ENCODE results near the gene KISS1.

KISS1 gene

DNA sequence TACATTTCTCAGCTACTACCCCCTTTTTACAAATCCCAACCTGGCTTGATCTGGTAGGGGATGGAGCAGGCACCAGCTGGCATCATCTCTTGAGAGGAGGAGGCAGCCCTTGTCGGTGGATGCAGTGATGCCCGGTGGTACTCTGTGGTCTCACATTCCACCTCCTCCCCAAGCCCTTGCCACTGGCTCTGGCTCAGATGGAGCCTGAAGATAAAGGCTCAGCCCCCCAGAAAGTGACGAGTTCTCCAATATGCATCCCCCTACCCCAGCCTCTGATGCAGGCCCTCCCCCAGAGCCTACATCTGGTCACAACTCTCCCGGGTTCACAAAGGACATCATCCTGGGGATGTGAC, 21.3 kb upstream of the KISS1 start:
- DNase-seq (ENCODE audit: low spot score), result no peak

DNA sequence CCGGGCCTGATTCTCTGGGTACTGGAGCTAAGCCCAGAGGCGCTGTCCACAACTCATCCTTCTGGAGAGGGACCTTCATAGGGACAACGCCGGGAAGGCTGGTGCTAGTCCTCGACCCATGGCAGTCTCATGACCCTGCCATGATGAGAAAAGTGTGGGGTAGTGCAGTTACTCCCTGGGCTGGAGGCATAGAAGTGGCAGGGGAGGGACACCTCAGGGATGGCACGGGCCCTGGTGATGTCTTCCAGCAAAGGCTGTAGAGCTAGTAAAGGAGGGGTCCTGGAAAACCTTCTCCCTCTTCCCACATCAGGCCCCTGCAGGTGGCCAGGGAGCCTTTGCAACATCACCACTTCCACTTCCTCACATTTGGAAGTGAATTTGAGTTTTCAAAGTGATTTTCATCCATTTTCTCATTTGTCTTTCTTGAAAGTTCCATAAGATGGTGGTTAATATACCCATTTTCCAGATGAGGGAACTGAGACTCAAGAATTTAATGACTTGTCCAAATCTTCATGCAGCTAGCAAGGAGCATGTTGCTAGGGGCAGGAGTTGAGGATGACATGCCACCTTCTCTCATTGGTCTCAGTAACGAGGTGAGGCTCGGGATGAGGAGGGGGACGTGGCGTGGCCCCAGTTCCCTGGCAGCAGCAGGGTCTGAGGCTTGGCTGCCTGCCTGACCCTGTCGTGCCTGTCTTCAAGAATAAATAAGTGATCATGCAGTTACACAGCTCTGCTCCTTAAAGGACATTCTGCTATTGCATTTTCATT, 20.8 kb upstream of the KISS1 start:
- DNase-seq (ENCODE audit: low spot score), result no peak

DNA sequence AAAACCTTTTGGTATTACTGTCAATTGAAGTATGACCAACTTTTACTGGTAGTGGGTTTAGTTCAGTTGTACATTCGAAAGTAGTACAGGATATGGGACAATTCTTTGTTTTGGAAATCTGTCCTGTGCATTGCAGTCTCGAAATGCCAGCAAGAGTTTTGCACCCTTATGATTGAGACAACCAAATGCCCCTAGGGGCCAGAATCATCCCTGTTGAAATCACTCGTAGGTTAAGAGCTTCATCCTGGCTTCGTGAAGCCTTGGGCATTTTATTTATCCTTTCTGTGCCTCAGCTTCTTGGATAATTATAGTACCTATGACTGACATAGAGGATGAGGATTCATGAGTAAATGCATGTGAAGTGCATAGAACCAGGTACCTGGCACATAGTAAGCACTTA, 19.9 kb upstream of the KISS1 start:
- no peak for DNase-seq (ENCODE audit: low spot score)

DNA sequence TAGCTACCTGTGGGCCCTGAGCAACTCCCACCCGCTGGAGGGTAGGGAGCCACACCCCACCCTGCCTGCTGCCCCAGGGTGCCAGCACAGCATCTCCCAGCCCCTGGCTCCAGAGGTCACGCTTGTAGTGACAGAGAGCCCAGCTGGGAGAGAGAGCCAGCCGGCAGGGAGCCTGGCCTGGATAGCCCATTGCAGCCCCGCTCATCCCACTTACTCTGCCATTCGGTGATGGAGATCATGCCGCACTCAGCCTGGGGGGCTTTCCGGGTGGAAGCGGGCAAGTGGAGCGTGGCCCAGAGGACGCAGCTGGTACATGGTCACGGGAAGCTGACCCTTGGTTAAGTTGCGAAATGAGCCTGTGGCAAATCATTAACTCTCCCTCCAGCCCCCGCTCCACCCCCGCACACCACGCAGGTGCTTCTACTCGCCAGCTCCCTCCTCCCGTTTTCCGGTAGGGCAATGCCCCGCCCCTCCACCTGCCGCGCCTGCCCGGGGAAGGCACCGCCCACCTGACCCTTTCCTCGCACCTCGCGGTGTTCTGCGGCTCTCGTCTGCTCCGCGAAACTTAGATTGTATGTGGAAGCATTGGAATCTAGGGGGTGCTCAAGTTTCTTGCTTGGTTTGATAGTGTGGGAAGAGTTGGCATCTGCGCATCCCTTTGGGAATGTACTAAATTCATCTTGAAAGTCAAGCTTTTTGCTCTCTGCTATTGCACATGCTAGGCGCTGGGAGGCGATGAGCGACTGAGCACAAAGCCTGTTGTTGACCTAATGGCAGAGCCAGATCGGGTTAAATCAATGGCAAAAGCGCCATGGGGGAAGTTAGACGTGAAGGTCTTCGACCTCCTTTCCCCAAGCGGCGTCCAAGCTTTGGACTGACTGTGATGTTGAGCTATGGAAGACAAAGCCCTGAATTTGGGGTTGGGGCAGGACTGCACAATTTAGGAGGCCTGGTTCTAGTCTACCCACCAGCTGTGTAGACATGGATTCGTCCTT, 17.7 kb upstream of the KISS1 start, which contains the start of gene GOLT1A:
TSS of gene GOLT1A (minus strand) at position 321 of the 995 bp plus-strand sequence. CDS start at position 239, 82 bp downstream.
- DNase-seq (ENCODE audit: low spot score), result peak; percentile 67

DNA sequence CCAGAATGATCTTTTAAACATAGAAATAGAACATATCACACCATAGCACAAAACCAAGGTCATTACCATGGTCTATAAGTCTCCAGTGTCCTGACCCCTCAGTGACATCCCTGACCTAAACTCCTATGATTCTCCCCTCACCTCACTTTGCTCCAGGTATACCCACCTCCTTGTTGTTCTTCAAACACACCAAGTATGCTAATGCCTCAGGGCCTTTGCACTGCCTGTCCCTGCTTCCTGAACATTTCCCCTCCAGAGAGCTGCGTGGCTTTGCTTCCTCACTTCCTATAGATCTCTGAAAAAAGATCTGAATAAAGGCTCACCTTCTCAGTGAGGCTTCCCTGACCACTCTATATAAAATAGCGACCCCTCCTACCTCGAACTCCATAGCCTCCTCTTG, 16.4 kb upstream of the KISS1 start:
- no peak for DNase-seq (ENCODE audit: low spot score)

DNA sequence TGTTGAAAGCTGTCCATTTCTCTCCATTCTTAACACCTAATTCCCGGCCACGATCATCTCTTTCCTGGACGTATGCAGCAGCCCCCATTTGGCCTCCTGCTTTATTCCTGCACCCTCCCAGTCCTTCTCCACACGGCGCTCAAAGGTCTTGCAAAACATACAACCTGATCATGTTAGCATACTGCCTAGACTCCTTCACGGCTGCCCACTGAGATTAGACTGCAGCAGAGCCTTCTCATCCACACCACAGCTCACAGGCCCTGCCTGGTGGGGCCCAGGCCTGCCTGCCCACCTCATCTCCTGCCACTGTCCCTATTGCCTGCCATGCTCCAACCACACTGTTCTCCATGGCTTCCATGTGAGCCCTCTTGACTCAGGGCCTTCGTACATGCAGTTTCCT, 14.8 kb upstream of the KISS1 start:
- DNase-seq (ENCODE audit: low spot score), result no peak

DNA sequence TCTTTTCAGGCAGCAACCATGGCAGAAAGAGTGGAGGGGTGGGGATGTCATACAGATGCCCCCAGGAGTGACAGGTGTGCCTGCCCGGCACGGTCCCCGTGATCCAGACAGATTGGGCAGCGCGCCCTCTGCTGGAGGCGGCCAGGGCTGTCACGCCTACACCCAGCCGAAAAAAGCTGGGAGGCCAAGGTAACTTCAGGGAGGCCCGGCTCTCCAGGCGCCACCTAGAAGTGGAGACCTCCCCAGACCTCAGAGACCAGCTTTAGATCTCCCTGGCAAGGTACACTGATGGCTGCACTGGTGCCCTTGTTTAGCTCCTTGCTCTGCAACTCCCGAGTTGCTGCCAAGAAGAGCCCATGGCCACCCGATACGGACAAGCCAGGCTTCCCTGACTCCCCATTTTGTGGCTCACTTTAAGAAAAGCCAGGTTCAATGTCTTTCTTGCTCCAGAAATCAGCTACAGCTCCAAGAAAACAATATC, 10.9 kb upstream of the KISS1 start:
- no peak for DNase-seq (ENCODE audit: low spot score)

DNA sequence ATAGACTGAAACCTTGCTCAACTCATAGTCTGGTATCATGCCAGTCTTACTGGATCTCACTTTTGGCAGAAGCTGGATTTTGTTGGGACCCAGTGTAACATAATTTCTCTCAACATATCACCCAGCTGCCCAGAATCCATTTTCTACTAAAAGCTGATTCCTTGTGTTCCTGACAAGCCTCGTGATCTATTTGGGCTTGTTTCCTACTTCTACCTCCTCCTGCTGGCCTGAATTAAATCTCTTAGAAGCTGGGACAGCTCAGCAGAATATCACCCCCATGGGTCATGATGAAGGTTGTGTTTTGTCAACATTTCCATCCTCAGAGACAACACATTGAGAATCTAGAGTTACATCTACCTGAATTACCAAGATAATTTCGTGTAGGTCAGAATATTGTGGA, 9.8 kb upstream of the KISS1 start:
- DNase-seq (ENCODE audit: low spot score), result no peak

DNA sequence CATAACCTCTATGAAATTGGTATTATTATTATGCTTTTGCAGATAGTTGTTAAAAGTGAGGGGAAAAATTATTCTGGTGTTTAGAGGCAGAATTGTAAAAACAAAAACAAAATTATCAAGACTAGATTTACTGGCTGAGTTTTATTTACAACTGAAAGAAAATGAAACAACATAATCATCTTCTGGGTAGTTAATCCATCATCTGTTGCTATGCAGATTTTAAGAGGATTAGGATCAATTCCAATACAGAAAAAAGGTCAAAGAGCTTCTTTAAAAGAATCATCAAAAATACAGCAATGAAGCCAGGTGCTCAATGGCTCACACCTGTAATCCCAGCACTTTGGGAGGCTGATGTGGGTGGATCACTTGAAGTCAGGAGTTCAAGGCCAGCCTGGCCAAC, 9.2 kb upstream of the KISS1 start:
- DNase-seq (ENCODE audit: low spot score), result no peak

DNA sequence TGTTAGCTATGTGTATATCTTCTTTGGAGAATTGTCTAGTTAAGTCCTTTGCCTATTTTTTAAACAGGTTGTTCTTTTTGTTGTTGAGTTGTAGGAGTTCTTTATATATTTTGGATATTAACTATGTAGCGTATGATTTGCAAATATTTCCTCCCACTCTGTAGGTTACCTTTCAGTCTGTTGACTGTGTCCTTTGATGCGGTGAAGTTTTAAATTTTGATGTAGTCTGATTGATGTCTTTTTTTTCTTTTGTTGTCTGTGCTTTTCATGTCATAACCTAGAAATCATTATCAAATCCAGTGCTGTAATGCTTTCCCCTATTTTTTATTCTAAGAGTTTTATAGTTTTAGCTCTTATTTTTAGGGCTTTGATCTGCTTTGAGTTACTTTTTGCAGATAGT, 8.7 kb upstream of the KISS1 start:
- no peak for DNase-seq (ENCODE audit: low spot score)

DNA sequence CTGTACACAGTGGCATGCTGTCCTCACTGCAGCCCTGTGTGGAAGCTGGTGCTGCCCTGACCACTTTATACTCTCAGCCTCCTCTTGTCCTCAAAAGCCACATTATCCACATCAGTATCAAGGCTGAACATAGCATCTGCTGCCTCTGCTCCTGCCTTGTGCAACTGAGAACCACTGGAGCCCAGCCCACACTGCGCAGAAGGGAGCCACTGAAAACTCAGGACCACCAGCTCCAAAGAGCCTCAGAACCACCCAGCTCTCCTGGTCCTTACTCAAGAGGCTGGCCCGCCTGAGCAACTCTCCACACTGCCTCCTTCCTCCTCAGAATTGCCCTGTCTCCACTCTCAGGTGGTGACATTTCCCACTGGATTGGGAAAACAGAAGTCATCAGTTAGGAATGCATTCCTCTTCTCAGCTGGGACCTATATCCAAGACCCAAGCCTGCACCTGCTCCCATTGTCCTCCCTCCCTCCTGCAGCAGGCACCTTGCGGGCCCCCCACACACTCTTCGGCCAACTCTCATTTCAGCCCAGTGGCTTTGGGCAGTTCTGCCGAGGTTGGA, 7.0 kb upstream of the KISS1 start:
- no peak for DNase-seq (ENCODE audit: low spot score)

DNA sequence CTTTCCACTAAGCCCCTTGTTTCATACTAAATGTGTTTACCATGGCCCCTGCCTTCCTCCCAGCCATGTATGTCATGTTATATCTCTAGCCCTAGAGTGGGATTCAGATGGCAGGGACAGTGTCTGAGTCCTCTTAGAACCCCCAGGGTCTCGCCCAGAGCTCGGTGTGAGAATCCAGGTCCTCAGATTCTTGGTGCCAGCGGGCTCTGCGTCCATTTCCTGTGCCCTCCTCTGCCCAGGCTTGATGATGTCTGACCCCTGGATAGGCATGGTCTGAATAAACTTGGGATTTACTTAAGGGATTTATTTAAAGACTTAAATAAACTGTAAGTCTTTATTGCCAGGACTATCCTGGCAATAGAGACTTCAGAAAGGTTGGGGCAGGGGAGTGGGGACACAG, 6.2 kb upstream of the KISS1 start:
- no peak for DNase-seq (ENCODE audit: low spot score)

DNA sequence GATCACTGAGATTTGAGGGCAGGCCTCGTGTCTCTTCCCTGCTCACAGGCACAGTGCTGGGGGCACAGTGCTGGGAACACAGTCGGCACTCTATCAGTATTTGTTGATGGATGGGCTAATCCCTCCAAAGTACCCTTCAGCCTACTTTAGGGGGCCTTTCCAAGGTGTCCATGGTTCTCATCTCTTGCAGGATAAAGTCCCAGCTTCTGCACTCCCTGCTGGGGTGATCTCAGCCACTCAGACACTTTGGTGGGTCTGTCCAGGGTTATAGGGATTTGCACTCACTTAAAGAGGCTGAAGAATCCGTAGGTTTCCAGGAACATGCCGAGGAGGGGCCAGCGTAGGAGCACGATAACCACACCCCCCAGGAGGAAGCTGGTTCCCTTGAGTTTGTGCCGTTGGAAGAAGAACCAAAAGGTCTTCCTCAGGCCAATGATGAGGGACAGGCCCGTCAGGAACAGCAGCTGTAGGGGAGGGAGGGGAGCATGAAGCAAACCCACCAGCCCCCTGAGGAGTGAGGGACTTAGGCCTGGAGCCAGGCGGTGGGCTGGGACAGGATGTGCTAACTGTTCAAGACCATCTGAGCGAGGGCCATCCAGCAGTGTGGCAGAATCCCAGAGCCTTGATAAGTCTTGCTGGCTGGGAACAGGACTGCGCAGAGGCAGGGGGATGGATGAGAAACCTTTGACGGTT, 5.2 kb upstream of the KISS1 start:
- DNase-seq (ENCODE audit: low spot score), result no peak

DNA sequence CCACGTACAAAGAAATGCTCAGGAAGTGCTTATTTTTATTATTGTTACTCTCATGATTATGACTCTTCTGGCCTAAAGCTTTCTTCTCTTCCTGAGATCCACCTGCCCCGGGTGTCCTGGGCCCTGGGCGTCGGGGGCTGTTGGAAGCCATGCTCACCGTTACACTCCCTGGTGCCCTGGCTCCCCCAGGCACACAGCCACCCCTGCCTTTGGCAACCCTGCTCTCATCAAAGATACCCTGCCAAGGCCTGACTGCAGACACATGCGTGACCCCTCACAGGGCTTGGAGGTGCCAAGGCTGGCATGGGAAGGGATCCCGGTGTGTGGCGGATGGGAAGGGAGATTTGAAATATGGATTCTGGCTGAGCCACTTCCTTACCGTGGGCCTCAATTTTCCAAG, 3.3 kb upstream of the KISS1 start:
- DNase-seq (ENCODE audit: low spot score), result no peak

DNA sequence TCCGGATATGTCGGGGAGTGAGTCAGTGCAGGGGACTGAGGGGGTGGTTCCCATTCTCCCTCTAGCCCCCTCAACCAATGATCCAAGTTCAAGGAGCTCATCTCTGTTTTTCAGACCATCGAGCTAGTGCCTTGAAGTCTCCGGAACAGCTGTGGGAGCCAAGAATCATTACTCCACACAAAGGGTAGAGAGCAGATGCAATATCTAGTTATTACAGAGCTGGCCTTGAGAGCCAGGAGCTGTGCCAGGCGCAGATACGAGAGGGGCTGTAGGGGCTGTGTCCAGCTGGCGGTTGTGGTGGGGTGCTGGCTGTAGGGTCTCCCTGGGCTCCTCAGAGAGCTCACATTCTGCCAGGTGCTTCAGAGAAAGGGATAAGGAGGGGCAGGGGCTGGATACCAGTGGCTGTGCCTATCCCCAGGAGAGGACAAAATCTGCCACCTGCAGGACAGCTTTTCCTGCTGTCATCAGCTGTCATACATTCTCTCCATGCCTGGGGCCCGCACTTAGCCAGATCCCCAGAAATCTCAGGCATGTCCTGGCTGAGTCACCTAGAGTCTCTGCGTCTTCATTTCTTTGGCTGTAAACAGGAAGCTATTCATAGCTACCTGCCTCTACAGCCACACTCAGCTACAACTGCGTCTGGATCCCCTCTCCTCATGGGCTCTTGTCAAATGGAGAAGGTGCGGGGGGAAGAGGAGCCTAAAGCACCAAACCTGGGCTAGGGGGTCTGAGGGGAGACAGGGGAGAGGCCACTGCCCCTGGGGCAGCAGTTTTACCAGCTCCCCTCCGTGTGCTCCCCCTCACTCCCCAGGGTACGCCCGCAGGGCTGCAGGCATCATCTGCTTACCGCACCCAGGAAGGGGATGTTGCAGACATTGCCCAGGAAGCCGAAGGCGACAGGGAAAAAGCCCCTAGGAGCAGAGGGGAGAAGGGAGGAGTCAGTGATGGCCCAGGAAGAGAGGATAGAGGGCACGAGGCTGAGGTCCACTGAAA, 2.4 kb upstream of the KISS1 start:
- no peak for DNase-seq (ENCODE audit: low spot score)

DNA sequence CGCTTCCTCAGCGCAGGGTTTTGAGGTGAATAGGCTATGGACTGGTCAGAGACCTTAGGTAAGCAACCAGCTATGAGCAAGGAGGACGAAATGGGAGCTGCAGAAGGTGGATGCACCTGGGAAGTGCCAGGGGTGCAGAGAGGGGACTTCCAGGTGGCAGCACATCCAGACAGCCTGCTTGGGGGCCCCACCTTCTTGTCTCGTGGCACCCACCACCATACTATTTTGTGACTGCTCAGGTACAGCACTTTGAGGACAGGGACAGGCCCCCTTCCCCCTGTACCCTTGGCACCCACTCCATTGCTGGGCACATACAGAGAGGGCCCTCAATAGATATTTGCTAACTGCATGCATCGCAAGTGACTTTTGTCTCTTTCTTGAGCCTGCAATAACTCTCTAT, 777 bp upstream of the KISS1 start:
- no peak for DNase-seq (ENCODE audit: low spot score)

DNA sequence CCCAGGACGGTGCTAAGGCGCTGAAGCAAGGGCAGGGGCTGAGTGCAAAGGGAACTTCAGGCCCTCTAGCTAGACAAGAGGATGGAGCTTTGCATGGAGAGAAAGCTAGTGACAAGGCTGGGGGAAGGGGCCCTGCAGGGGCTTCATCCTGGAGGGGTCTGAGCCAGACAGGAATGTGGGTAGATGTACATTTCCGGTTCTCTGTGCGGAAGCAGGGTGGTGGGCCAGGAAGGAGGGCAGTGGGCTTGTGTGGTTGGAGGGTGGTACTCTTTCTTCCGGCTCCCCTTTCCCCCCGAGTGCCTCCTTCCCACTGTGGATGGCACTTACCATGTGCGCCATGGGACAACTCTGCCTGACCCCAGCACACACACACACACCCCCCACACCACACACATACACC, 1.5 kb downstream of the KISS1 start:
- no peak for DNase-seq (ENCODE audit: low spot score)

DNA sequence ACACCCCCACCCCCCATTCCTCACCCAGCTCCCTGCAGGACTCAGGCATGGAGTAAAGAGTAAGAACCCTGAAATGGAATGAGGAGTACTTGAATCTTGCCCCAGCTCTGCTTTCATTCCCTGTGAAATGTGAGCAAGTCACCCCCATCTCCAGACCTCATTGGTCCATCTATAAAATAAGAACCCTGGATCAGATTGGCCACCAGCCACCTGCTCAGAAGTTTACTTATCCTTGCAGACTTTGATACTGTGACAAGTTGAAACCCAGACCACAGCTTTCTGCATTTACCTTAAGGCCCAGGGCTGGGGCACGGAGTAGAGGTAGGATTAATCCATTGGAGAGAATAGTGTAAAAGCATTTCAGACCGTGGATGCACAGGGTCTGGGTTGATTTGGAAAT, 2.2 kb downstream of the KISS1 start:
- no peak for DNase-seq (ENCODE audit: low spot score)

DNA sequence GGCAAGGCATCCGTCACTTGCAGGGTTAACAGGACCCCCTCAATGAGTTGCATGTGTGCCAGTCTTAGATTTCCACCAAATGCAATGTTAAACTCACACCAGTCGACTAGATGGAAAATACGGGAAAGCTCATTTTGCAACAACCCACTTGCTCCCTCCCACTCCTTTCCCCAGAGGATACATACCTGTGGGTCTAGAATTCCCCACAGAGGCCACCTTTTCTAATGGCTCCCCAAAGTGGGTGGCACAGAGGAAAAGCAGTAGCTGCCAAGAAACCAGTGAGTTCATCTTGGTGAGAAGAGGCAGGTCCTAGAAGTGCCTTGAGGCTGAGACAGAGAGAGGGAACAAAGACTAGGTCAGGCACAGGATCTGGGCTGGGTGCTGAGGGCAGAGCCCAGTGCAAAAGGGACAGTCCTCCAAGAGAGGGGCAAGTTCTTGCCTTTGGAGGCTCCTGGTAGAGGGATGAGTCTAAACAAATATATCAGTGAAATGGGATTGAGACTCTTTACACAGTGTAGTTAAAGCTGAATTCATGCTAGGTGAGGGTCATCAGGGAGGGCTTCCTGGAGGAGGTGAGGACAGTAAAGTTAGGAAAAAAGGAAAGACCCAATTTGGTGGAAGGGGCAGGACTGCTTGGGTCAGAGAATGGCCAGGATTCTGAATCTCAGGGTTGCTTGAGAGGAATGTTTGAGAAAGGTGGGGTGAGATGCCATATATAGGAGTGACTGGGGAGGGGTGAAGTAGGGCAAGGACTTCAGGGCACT, 3.5 kb downstream of the KISS1 start:
- DNase-seq (ENCODE audit: low spot score), result no peak

DNA sequence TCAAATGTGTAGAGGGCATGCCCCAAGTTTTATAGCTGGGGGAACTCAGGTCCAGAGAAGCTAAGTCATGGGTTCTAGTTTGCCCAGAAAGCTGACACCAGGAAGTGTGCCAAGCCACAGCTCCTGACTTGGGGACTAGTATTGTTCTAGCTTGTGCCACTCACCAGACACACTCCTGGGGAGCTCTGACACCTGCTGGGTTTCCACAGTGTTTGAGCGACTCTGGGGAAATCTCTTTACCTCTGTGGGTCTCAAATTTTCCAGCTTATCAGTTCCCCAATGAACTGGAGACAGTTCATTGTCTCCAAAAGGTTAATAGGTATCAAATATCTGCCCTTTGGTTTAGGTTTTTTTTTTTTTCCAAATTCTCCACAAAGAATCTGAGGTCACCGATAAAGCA, 4.2 kb downstream of the KISS1 start:
- peak; percentile 5 for DNase-seq (ENCODE audit: low spot score)

Data from globus pallidus (tissue), 1 donor.